ENCODE data around the gene SPATA45. TPM values are rescaled to one million over a fixed set of nuclear protein-coding genes. Genes with fewer than 3 reads are reported as not detected.

Gene SPATA45
- total and polyA plus RNA-seq, 2 of the 13 experiments (the other 11 are each of a cell fraction or from before 2014, with no cell fraction given): 0.17 to 0.64 TPM

DNA sequence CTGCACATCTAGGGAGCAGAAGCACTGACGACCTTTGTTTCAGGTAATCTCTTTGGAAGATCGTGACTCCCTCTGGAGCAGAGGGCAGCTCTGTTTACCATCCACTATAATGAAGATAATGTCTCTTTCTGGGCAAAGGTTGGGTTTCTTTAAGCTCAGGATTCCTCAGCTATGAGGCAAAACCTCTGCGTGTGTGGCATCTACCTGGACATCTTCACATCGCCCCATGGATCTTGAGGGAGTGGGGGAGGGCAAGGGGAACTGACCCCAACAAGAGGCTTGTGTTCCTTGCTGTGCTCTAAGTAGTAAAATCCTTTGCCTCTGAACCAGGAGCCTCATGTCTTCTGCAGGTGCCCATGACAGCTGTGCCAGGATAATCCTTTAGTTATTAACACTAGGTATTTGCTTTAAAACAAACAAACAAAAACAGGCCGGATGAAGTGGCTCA lies 19.6 kb downstream of the SPATA45 start (continued):
- TF ChIP-seq, protein P1, sequence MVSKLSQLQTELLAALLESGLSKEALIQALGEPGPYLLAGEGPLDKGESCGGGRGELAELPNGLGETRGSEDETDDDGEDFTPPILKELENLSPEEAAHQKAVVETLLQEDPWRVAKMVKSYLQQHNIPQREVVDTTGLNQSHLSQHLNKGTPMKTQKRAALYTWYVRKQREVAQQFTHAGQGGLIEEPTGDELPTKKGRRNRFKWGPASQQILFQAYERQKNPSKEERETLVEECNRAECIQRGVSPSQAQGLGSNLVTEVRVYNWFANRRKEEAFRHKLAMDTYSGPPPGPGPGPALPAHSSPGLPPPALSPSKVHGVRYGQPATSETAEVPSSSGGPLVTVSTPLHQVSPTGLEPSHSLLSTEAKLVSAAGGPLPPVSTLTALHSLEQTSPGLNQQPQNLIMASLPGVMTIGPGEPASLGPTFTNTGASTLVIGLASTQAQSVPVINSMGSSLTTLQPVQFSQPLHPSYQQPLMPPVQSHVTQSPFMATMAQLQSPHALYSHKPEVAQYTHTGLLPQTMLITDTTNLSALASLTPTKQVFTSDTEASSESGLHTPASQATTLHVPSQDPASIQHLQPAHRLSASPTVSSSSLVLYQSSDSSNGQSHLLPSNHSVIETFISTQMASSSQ (IDR thresholded peaks at IDR 0.05; ENCODE audit: low read depth): no peak
- TF ChIP-seq, protein P1 (CRISPR knock-in tag; IDR thresholded peaks at IDR 0.05; ENCODE audit: borderline replicate concordance): no peak
- TF ChIP-seq NFIB (CRISPR knock-in tag; IDR thresholded peaks at IDR 0.05; ENCODE audit: borderline replicate concordance) (no peak), TBP (CRISPR knock-in tag; IDR thresholded peaks at IDR 0.05) (no peak), IRF2 (CRISPR knock-in tag; IDR thresholded peaks at IDR 0.05) (peak; percentile 47; the same call in 1 of the 2 replicates), ZNF136 (CRISPR knock-in tag; IDR thresholded peaks at IDR 0.05; ENCODE audit: low read depth) (0 out of 2 replicates have a peak, but pooled peaks have one; percentile 30), PPARG (CRISPR knock-in tag; conservative IDR thresholded peaks at IDR 0.05) (peak; percentile 99), NCOA1 (CRISPR knock-in tag; IDR thresholded peaks at IDR 0.05) (no peak), MYC (CRISPR knock-in tag; IDR thresholded peaks at IDR 0.05; ENCODE audit: borderline replicate concordance) (no peak), TARDBP (CRISPR knock-in tag; IDR thresholded peaks at IDR 0.05) (peak; percentile 75; the same call in 1 of the 2 replicates), ZNF569 (CRISPR knock-in tag; IDR thresholded peaks at IDR 0.05; ENCODE audit: borderline replicate concordance) (no peak), NRL (CRISPR knock-in tag; IDR thresholded peaks at IDR 0.05; ENCODE audit: borderline replicate concordance) (no peak), KDM1A (CRISPR knock-in tag; IDR thresholded peaks at IDR 0.05) (no peak), JUN (CRISPR knock-in tag; IDR thresholded peaks at IDR 0.05) (peak; percentile 86), ZNF589 (CRISPR knock-in tag; conservative IDR thresholded peaks at IDR 0.05) (no peak), PCBP1 (IDR thresholded peaks at IDR 0.05; ENCODE audit: borderline replicate concordance, low read depth, low read length) (no peak), ZNF382 (CRISPR knock-in tag; IDR thresholded peaks at IDR 0.05; ENCODE audit: borderline replicate concordance) (no peak), ZSCAN22 (CRISPR knock-in tag; IDR thresholded peaks at IDR 0.05) (no peak), TMF1 (CRISPR knock-in tag; IDR thresholded peaks at IDR 0.05; ENCODE audit: low read depth) (no peak), GZF1 (CRISPR knock-in tag; IDR thresholded peaks at IDR 0.05) (no peak)
- TF ChIP-seq, protein P2, sequence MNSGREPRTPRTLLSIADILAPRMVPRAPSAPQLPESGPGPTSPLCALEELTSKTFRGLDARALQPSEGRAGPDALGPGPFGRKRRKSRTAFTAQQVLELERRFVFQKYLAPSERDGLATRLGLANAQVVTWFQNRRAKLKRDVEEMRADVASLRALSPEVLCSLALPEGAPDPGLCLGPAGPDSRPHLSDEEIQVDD (CRISPR knock-in tag; IDR thresholded peaks at IDR 0.05; ENCODE audit: borderline replicate concordance): no peak
- TF ChIP-seq, protein P3, sequence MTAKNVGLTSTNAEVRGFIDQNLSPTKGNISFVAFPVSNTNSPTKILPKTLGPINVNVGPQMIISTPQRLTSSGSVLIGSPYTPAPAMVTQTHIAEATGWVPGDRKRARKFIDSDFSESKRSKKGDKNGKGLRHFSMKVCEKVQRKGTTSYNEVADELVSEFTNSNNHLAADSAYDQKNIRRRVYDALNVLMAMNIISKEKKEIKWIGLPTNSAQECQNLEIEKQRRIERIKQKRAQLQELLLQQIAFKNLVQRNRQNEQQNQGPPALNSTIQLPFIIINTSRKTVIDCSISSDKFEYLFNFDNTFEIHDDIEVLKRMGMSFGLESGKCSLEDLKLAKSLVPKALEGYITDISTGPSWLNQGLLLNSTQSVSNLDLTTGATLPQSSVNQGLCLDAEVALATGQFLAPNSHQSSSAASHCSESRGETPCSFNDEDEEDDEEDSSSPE (CRISPR knock-in tag; IDR thresholded peaks at IDR 0.05): no peak
- TF ChIP-seq, protein P4, sequence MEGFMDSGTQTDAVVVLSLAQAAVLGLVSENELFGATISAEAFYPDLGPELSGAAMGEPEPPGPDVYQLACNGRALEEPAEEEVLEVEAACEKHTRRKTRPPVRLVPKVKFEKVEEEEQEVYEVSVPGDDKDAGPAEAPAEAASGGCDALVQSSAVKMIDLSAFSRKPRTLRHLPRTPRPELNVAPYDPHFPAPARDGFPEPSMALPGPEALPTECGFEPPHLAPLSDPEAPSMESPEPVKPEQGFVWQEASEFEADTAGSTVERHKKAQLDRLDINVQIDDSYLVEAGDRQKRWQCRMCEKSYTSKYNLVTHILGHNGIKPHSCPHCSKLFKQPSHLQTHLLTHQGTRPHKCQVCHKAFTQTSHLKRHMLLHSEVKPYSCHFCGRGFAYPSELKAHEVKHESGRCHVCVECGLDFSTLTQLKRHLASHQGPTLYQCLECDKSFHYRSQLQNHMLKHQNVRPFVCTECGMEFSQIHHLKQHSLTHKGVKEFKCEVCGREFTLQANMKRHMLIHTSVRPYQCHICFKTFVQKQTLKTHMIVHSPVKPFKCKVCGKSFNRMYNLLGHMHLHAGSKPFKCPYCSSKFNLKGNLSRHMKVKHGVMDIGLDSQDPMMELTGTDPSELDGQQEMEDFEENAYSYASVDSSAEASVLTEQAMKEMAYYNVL (CRISPR knock-in tag; IDR thresholded peaks at IDR 0.05; ENCODE audit: borderline replicate concordance): peak; percentile 18; the same call in 1 of the 2 replicates

Measured in HepG2 (cell line).